NT2/D1 (cell line): Measurements from ENCODE around the gene SYCE1.

Experiments used
- SUZ12 ChIP-seq: IDR thresholded peaks from 2 replicates; pipeline ENCODE4 v1.6.1; 2011; ENCODE audit not compliant: insufficient read length, insufficient read depth; ENCODE audit errors: extremely low read depth
- YY1 ChIP-seq: IDR thresholded peaks from 2 replicates; pipeline ENCODE4 v1.6.1; 2011; ENCODE audit not compliant: insufficient read length, insufficient read depth

GRCh38 chr10:133557381-133557780 is 8.0 kb downstream of the SYCE1 start:
- TF ChIP-seq YY1 (no peak), SUZ12 (no peak)
